H1 (cell line): ENCODE data around the gene ZNF148. TPM values are rescaled to one million over a fixed set of nuclear protein-coding genes. Genes with fewer than 3 reads are reported as not detected.

ENCODE experiments used
- CTCF ChIA-PET: fragments of 300-600 bp; sonication (Branson Sonifier 250); formaldehyde crosslinking; loops from one replicate; lab custom pipeline; 2021; ENCODE audit not compliant: partially characterized antibody; lab: Charles Lee
- POLR2A ChIA-PET: fragments of 300-600 bp; sonication (Branson Sonifier 250); formaldehyde crosslinking; loops from one replicate; lab custom pipeline; 2021; ENCODE audit warnings: inconsistent platforms; ENCODE audit not compliant: partially characterized antibody; lab: Charles Lee
- DNase-seq, 2 experiments: peaks; one replicate each; pipeline versions ENCODE4 v3.0.0 to v3.0.0-alpha.2; 2010 to 2022; ENCODE audit warnings: low spot score in 2 of 2, low read depth in 1 of 2, mixed read lengths in 1 of 2
- FAIRE-seq: peaks from 2 replicates; lab custom pipeline; 2011; peaks lifted over from hg19 to GRCh38; lab: Jason Lieb, UNC
- H2AFZ ChIP-seq: 2 replicates; pipeline ENCODE4 v1.8.1; 2012; ENCODE audit warnings: low read length, inconsistent platforms
- H2AK5ac ChIP-seq: 2 replicates; pipeline ENCODE4 v1.6.1; 2013; ENCODE audit warnings: low read depth, low read length
- H2BK120ac ChIP-seq: replicated peaks from 2 replicates; pipeline ENCODE3; 2013; ENCODE audit warnings: low read depth, low read length, inconsistent platforms
- H2BK12ac ChIP-seq: 2 replicates; pipeline ENCODE4 v1.6.1; 2013; ENCODE audit warnings: low read depth, low read length
- H2BK15ac ChIP-seq: 2 replicates; pipeline ENCODE4 v1.6.1; 2013; ENCODE audit warnings: low read length
- H2BK20ac ChIP-seq: 2 replicates; pipeline ENCODE4 v1.6.1; 2013; ENCODE audit warnings: low read length
- H2BK5ac ChIP-seq: 2 replicates; pipeline ENCODE4 v1.6.1; 2013; ENCODE audit warnings: low read depth, low read length
- H3K14ac ChIP-seq: 2 replicates; pipeline ENCODE4 v1.6.1; 2013; ENCODE audit warnings: inconsistent platforms; ENCODE audit not compliant: insufficient read length
- H3K18ac ChIP-seq: 2 replicates; pipeline ENCODE4 v1.6.1; 2013; ENCODE audit warnings: low read length; ENCODE audit errors: extremely low read depth
- H3K23ac ChIP-seq: 2 replicates; pipeline ENCODE4 v1.6.1; 2013; ENCODE audit warnings: inconsistent platforms; ENCODE audit not compliant: insufficient read length
- H3K23me2 ChIP-seq: 2 replicates; pipeline ENCODE4 v1.6.1; 2013; ENCODE audit warnings: low read depth, low read length
- H3K27ac ChIP-seq: 2 replicates; pipeline ENCODE4 v1.6.1; 2011; ENCODE audit warnings: low read depth, low read length, inconsistent platforms
- H3K27me3 ChIP-seq, 4 experiments: replicated peaks in 1 of 4; 1 replicate in 1 of 4; 2 replicates in 3 of 4; pipeline versions ENCODE4 v1.6.1 to v1.8.1; 2011 to 2013; ENCODE audit warnings: low read length in 3 of 4, mild to moderate bottlenecking in 3 of 4, inconsistent platforms in 2 of 4, mixed read lengths in 2 of 4, moderate library complexity in 1 of 4; ENCODE audit not compliant: control insufficient read depth in 3 of 4, insufficient read depth in 3 of 4; ENCODE audit errors: extremely low read depth in 1 of 4
- H3K36me3 ChIP-seq, 4 experiments: 2 replicates each; pipeline versions ENCODE4 v1.6.1 to v1.8.1; 2011 to 2013; ENCODE audit warnings: mild to moderate bottlenecking in 4 of 4, low read length in 3 of 4, moderate library complexity in 2 of 4, control low read depth in 1 of 4, inconsistent platforms in 1 of 4; ENCODE audit not compliant: insufficient read depth in 4 of 4, control insufficient read depth in 2 of 4
- H3K4ac ChIP-seq: replicated peaks from 2 replicates; pipeline ENCODE3; 2013; ENCODE audit warnings: low read length, low read depth, mixed read lengths, inconsistent platforms; ENCODE audit not compliant: insufficient read length
- H3K4me1 ChIP-seq, 4 experiments: replicated peaks in 1 of 4; 1 replicate in 1 of 4; 2 replicates in 3 of 4; pipeline versions ENCODE4 v1.6.1 to v1.8.1; 2011 to 2013; ENCODE audit warnings: low read length in 3 of 4, inconsistent platforms in 2 of 4, mixed read lengths in 1 of 4; ENCODE audit not compliant: insufficient read depth in 4 of 4, control insufficient read depth in 3 of 4
- H3K4me2 ChIP-seq, 2 experiments: 2 replicates each; pipeline versions ENCODE4 v1.6.1 to v1.8.1; 2011 to 2013; ENCODE audit warnings: low read depth in 2 of 2, low read length in 2 of 2, control low read depth in 1 of 2, inconsistent platforms in 1 of 2, mild to moderate bottlenecking in 1 of 2; ENCODE audit not compliant: insufficient read depth in 1 of 2
- H3K4me3 ChIP-seq, 4 experiments: fragments of 200-600, 300-600 bp in 1 of 4; sonication (generic), shearing (Covaris generic), sonication (Bioruptor Twin) in 1 of 4; 2 replicates each; pipeline versions ENCODE4 v1.5.1 to v1.8.1; 2011 to 2016; ENCODE audit warnings: low read length in 4 of 4, low read depth in 3 of 4, control low read depth in 2 of 4, inconsistent platforms in 2 of 4, mild to moderate bottlenecking in 2 of 4, mixed read lengths in 1 of 4, moderate library complexity in 1 of 4; ENCODE audit not compliant: insufficient read depth in 2 of 4; ENCODE audit errors: extremely low read depth in 1 of 4
- H3K56ac ChIP-seq: replicated peaks from 2 replicates; pipeline ENCODE3; 2013; ENCODE audit warnings: low read depth, mild to moderate bottlenecking, mixed read lengths, low read length, inconsistent platforms; ENCODE audit not compliant: insufficient read length
- H3K79me1 ChIP-seq: 2 replicates; pipeline ENCODE4 v1.6.1; 2013; ENCODE audit warnings: low read depth, low read length, control low read depth
- H3K79me2 ChIP-seq, 2 experiments: 2 replicates each; pipeline versions ENCODE4 v1.6.1 to v1.8.1; 2012 to 2013; ENCODE audit warnings: low read length in 2 of 2, mild to moderate bottlenecking in 2 of 2, inconsistent platforms in 1 of 2; ENCODE audit not compliant: insufficient read depth in 2 of 2, control insufficient read depth in 1 of 2
- H3K9ac ChIP-seq, 4 experiments: replicated peaks in 1 of 4; 1 replicate in 1 of 4; 2 replicates in 3 of 4; pipeline versions ENCODE4 v1.6.1 to v1.8.1; 2011 to 2013; ENCODE audit warnings: low read depth in 3 of 4, low read length in 3 of 4, control low read depth in 2 of 4, mild to moderate bottlenecking in 2 of 4, moderate library complexity in 2 of 4, inconsistent platforms in 1 of 4; ENCODE audit errors: extremely low read depth in 1 of 4
- H3K9me3 ChIP-seq, 2 experiments: 2 replicates each; pipeline versions ENCODE4 v1.6.1 to v1.8.1; 2012 to 2013; ENCODE audit warnings: mild to moderate bottlenecking in 2 of 2, moderate library complexity in 2 of 2, control low read depth in 1 of 2, inconsistent platforms in 1 of 2, low read depth in 1 of 2, low read length in 1 of 2, mixed read lengths in 1 of 2; ENCODE audit not compliant: insufficient read depth in 2 of 2
- H4K20me1 ChIP-seq, 2 experiments: replicated peaks in 1 of 2; 2 replicates each; pipeline versions ENCODE3 to v1.8.1; 2011 to 2013; ENCODE audit warnings: inconsistent platforms in 2 of 2, low read length in 2 of 2, mild to moderate bottlenecking in 1 of 2; ENCODE audit not compliant: insufficient read depth in 2 of 2, control insufficient read depth in 1 of 2
- H4K5ac ChIP-seq: 2 replicates; pipeline ENCODE4 v1.6.1; 2013; ENCODE audit warnings: low read length, low read depth, mixed read lengths, inconsistent platforms; ENCODE audit not compliant: insufficient read length
- H4K8ac ChIP-seq: 2 replicates; pipeline ENCODE4 v1.8.0; 2013; ENCODE audit warnings: mild to moderate bottlenecking, moderate library complexity, low read length, inconsistent platforms; ENCODE audit not compliant: insufficient read depth; ENCODE audit errors: extremely low read depth
- H4K91ac ChIP-seq: replicated peaks from 2 replicates; pipeline ENCODE3; 2013; ENCODE audit warnings: low read length, mixed read lengths, inconsistent platforms; ENCODE audit not compliant: insufficient read length
- POU5F1 ChIP-seq: IDR thresholded peaks from 2 replicates; pipeline ENCODE4 v1.6.1; 2011; ENCODE audit warnings: low read depth, mild to moderate bottlenecking, low read length, moderate library complexity
- WGBS, 2 experiments: shearing (Covaris generic) in 1 of 2; methylation state at CpG; one replicate each; pipeline versions ENCODE4 v1.1.6 to v1.1.7; 2013 to 2015; ENCODE audit warnings: low lambda C conversion rate in 2 of 2, mixed read lengths in 2 of 2, inconsistent platforms in 1 of 2, low coverage in 1 of 2, missing lambda C conversion rate in 1 of 2; ENCODE audit not compliant: insufficient replicate concordance in 2 of 2, insufficient coverage in 1 of 2, insufficient read length in 1 of 2; ENCODE audit errors: extremely low coverage in 1 of 2, missing lambda C conversion rate in 1 of 2; 5-methylcytosine and 5-hydroxymethylcytosine counted together
- polyA plus RNA-seq, 7 experiments: library from polyadenylated mRNA; depleted of rRNA in 3 of 7; stranded (reverse) in 5 of 7; unstranded in 2 of 7; fragments of >200 nt in 5 of 7; fragments of 200-250 nt in 2 of 7; gene quantifications; 1 replicate in 5 of 7; 2 replicates in 1 of 7; 4 replicates in 1 of 7; pipeline versions ENCODE4 v1.2.1 to v1.2.3, GENCODE V29; 2011 to 2013; ENCODE audit warnings: missing spikeins in 2 of 7, mixed read lengths in 2 of 7
- total RNA-seq: library from RNA; stranded (reverse); fragmentation: NEBNext Ultra II Directional; extraction: Animal tissue kit (Norgen Biotek cat#: 25700); gene quantifications from 2 replicates; pipeline ENCODE4 v1.2.1, GENCODE V29; 2021

The ZNF148 gene
- total and polyA plus RNA-seq, 2 of the 8 experiments (the other 6 are each of a cell fraction or from before 2014, with no cell fraction given): 3.7 to 22.6 TPM

DNA sequence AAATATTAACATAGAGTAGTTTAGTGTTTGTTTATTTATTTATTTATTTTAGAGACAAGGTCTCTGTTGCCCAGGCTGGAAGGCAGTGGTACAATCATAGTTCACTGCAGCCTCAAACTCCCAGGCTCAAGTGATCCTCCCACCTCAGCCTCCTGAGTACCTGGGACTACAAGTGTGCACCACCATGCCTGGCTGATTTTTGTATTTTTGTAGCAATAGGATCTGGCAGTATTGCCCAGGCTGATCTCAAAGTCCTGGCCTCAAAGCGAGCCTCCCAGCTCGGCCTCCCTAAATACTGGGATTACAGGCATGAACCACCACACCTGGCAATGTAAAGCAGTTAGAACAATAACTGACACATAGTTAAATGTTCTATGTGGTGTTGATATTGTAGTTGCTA, 4.4 kb upstream of the ZNF148 start:
- H2BK120ac ChIP-seq: no peak overlapping the region
- H4K8ac ChIP-seq: no peak overlapping the region
- no peak overlapping the region for H3K23ac ChIP-seq
- H3K27me3 ChIP-seq: no peaks in the 10 kb centered on the region; a peak in 1 of 7 replicates
- no peak overlapping the region for H2AK5ac ChIP-seq
- H2BK12ac ChIP-seq: no peak overlapping the region
- H4K91ac ChIP-seq: no peak overlapping the region
- FAIRE-seq: no peak
- no peak overlapping the region for H3K9ac ChIP-seq
- CTCF ChIA-PET: interaction anchor here (1.3 kb wide), 1 partner anchor 61 kb away, joined by 4 read pairs; no protein-coding TSS in a partner anchor
- H2BK20ac ChIP-seq: no peak overlapping the region
- H3K36me3 ChIP-seq: no peaks in the 10 kb centered on the region
- H2BK15ac ChIP-seq: no peak overlapping the region
- H3K14ac ChIP-seq: no peak overlapping the region
- H3K27ac ChIP-seq: no peak overlapping the region
- H3K9me3 ChIP-seq: no peaks in the 10 kb centered on the region
- H3K4me3 ChIP-seq: no peak overlapping the region
- no peak for DNase-seq
- H3K79me2 ChIP-seq: peaks cover 0 to 2% of the 10 kb centered on the region in 2 experiments; a peak in 2 of 4 replicates
- H3K79me1 ChIP-seq: 0 out of 2 replicates have a peak, but pooled peaks cover 2% of the 10 kb centered on the region
- WGBS, 2 experiments: 91% methylated on average over 2 of the region's 2 CpGs; no CpG with 5 or more reads in 1 of the 2 experiments
- H2BK5ac ChIP-seq: no peak overlapping the region
- POLR2A ChIA-PET: interaction anchor here (1.4 kb wide), 1 partner anchor 14 kb away, joined by 3 read pairs; no protein-coding TSS in a partner anchor
- H3K4ac ChIP-seq: no peak overlapping the region
- H3K18ac ChIP-seq: no peak overlapping the region
- H4K5ac ChIP-seq: no peak overlapping the region
- H3K4me2 ChIP-seq: no peak overlapping the region
- peaks cover 4% of the 10 kb centered on the region; the same call in 1 of the 2 replicates for H3K23me2 ChIP-seq
- peaks cover 0 to 2% (median under 1%) of the 10 kb centered on the region in 4 experiments; a peak in 2 of 7 replicates for H3K4me1 ChIP-seq
- no peaks in the 10 kb centered on the region for H4K20me1 ChIP-seq
- no peak overlapping the region for H2AFZ ChIP-seq
- H3K56ac ChIP-seq: no peak overlapping the region
- no peak for TF ChIP-seq POU5F1
